ENCODE data around the gene AOC2. TPM values are rescaled to one million over a fixed set of nuclear protein-coding genes. Genes with fewer than 3 reads are reported as not detected.

The AOC2 gene
- total and polyA plus RNA-seq, 2 of the 13 experiments (the other 11 are each of a cell fraction or from before 2014, with no cell fraction given) = 1.2 to 3.3 TPM

GRCh38 chr17:42804918-42805367, 39.4 kb upstream of the AOC2 start (continued):
- no peak for TF ChIP-seq SMAD9 (CRISPR knock-in tag; IDR thresholded peaks at IDR 0.05)
- TF ChIP-seq TFE3 (CRISPR knock-in tag; IDR thresholded peaks at IDR 0.05) = no peak
- TF ChIP-seq SP2 (CRISPR knock-in tag; IDR thresholded peaks at IDR 0.05) = no peak
- no peak for TF ChIP-seq MAFF (IDR thresholded peaks at IDR 0.05; ENCODE audit: low read depth, low read length)
- TF ChIP-seq SSRP1 (CRISPR knock-in tag; IDR thresholded peaks at IDR 0.05) = no peak
- TF ChIP-seq SOX13 (IDR thresholded peaks at IDR 0.05) = no peak
- TF ChIP-seq SOX13 (CRISPR knock-in tag; conservative IDR thresholded peaks at IDR 0.05 in 1 of 2, IDR thresholded peaks at IDR 0.05 in 1 of 2) = peak in 1 of 2 experiments; percentile 22; a peak in 1 of 4 replicates
- no peak for TF ChIP-seq FOXK2 (IDR thresholded peaks at IDR 0.05)
- TF ChIP-seq ZFX (CRISPR knock-in tag; IDR thresholded peaks at IDR 0.05; ENCODE audit: low read depth) = no peak
- TF ChIP-seq PCBP2 (optimal IDR thresholded peaks at IDR 0.05; ENCODE audit: low read depth, low read length, poor library complexity, severe bottlenecking) = no peak
- TF ChIP-seq POLR2A (IDR thresholded peaks at IDR 0.05; ENCODE audit: insufficient read depth in 1 of 2, low read depth in 2 of 2, low read length in 2 of 2) = no peak
- no peak for TF ChIP-seq NFYB (CRISPR knock-in tag; IDR thresholded peaks at IDR 0.05)
- TF ChIP-seq BCL6 (CRISPR knock-in tag; IDR thresholded peaks at IDR 0.05) = peak; percentile 70; the same call in 1 of the 2 replicates
- TF ChIP-seq ZBTB14 (CRISPR knock-in tag; IDR thresholded peaks at IDR 0.05) = no peak
- TF ChIP-seq ZMYM2 (CRISPR knock-in tag; IDR thresholded peaks at IDR 0.05) = no peak
- TF ChIP-seq ZUFSP (CRISPR knock-in tag; IDR thresholded peaks at IDR 0.05; ENCODE audit: borderline replicate concordance) = no peak
- peak; percentile 33; the same call in 1 of the 2 replicates for TF ChIP-seq SOX5 (CRISPR knock-in tag; IDR thresholded peaks at IDR 0.05; ENCODE audit: borderline replicate concordance)
- no peak for TF ChIP-seq ZNF317 (CRISPR knock-in tag; IDR thresholded peaks at IDR 0.05)
- TF ChIP-seq CENPX (CRISPR knock-in tag; IDR thresholded peaks at IDR 0.05) = no peak
- no peak for TF ChIP-seq E2F2 (CRISPR knock-in tag; IDR thresholded peaks at IDR 0.05; ENCODE audit: borderline replicate concordance)
- TF ChIP-seq ZNF792 (CRISPR knock-in tag; IDR thresholded peaks at IDR 0.05) = no peak
- no peak for TF ChIP-seq ZNF17 (CRISPR knock-in tag; IDR thresholded peaks at IDR 0.05)
- no peak for TF ChIP-seq ATF7-NPFF (CRISPR knock-in tag; IDR thresholded peaks at IDR 0.05; ENCODE audit: low read depth)
- no peak for TF ChIP-seq ZNF282 (IDR thresholded peaks at IDR 0.05; ENCODE audit: partially characterized antibody)
- TF ChIP-seq HNF4A (CRISPR knock-in tag; IDR thresholded peaks at IDR 0.05) = no peak
- TF ChIP-seq BORCS8-MEF2B (CRISPR knock-in tag; IDR thresholded peaks at IDR 0.05) = no peak
- TF ChIP-seq ZNF253 (CRISPR knock-in tag; IDR thresholded peaks at IDR 0.05; ENCODE audit: borderline replicate concordance) = no peak
- no peak for TF ChIP-seq AKAP8 (CRISPR knock-in tag; IDR thresholded peaks at IDR 0.05)

Data from HepG2 (cell line).